Neural cell (in vitro differentiated cells): ENCODE data around the gene NUTF2. TPM values are rescaled to one million over a fixed set of nuclear protein-coding genes. Genes with fewer than 3 reads are reported as not detected.
A peak's percentile ranks its signal among the peaks of the same experiment; 100 is the strongest.

Experiments used
- H2AFZ ChIP-seq: fragments of 200-600, 300-800 bp; sonication (generic), shearing (Covaris generic); 2 replicates; pipeline ENCODE4 v1.6.0; 2014; ENCODE audit warnings: low read depth, mild to moderate bottlenecking, antibody characterized with exemption, low read length, moderate library complexity
- H3F3A ChIP-seq: fragments of 200-600 bp; shearing (Covaris generic); 2 replicates; pipeline ENCODE4 v1.6.1; 2016; ENCODE audit warnings: mild to moderate bottlenecking, moderate library complexity, mixed read lengths, antibody characterized with exemption, low read length; ENCODE audit not compliant: insufficient read depth, poor library complexity, severe bottlenecking
- H3K27ac ChIP-seq: fragments of 200-600, 300-800 bp; sonication (generic), shearing (Covaris generic); 2 replicates; pipeline ENCODE4 v1.5.1; 2014; ENCODE audit warnings: mild to moderate bottlenecking, low read length, moderate library complexity
- H3K27me3 ChIP-seq: fragments of 300-800, 200-600 bp; sonication (generic), shearing (Covaris generic); 2 replicates; pipeline ENCODE4 v1.6.0; 2014; ENCODE audit warnings: mild to moderate bottlenecking, low read depth, low read length, moderate library complexity; ENCODE audit not compliant: insufficient read depth
- H3K36me3 ChIP-seq: fragments of 300-800, 200-600 bp; sonication (generic), shearing (Covaris generic); 2 replicates; pipeline ENCODE4 v1.5.1; 2014; ENCODE audit warnings: mild to moderate bottlenecking, antibody characterized with exemption, low read length, moderate library complexity; ENCODE audit not compliant: insufficient read depth
- H3K4me2 ChIP-seq: fragments of 300-800, 200-600 bp; sonication (generic), shearing (Covaris generic); 2 replicates; pipeline ENCODE4 v1.6.0; 2014; ENCODE audit warnings: mild to moderate bottlenecking, low read length
- H3K4me3 ChIP-seq: fragments of 300-800, 200-600 bp; sonication (generic), shearing (Covaris generic); 2 replicates; pipeline ENCODE4 v1.5.1; 2014; ENCODE audit warnings: mild to moderate bottlenecking, low read length, moderate library complexity
- H3K79me2 ChIP-seq: fragments of 200-600 bp; shearing (Covaris generic); replicated peaks from 2 replicates; pipeline ENCODE4 v1.6.0; 2014; ENCODE audit warnings: mild to moderate bottlenecking, low read length, moderate library complexity; ENCODE audit not compliant: insufficient read depth
- H3K9ac ChIP-seq: fragments of 300-800, 200-600 bp; sonication (generic), shearing (Covaris generic); 2 replicates; pipeline ENCODE4 v1.6.1; 2016; ENCODE audit warnings: mild to moderate bottlenecking, low read length, mixed read lengths
- H3K9me2 ChIP-seq: fragments of 200-600 bp; shearing (Covaris generic); 2 replicates; pipeline ENCODE4 v1.6.1; 2016; ENCODE audit warnings: mild to moderate bottlenecking, low read length, mixed read lengths; ENCODE audit not compliant: insufficient read depth
- H3K9me3 ChIP-seq: fragments of 200-600, 300-800 bp; sonication (generic), shearing (Covaris generic); 2 replicates; pipeline ENCODE4 v1.6.1; 2016; ENCODE audit warnings: mild to moderate bottlenecking, mixed run types, low read length, moderate library complexity, mixed read lengths
- H4K20me1 ChIP-seq: fragments of 200-600 bp; shearing (Covaris generic); 2 replicates; pipeline ENCODE4 v1.6.1; 2016; ENCODE audit warnings: mild to moderate bottlenecking, mixed run types; ENCODE audit not compliant: insufficient read depth
- CTCF ChIP-seq: fragments of 450-650 bp; IDR thresholded peaks from 2 replicates; pipeline ENCODE4 v1.5.1; 2014; ENCODE audit warnings: antibody characterized with exemption, mild to moderate bottlenecking, moderate library complexity; ENCODE audit not compliant: poor library complexity, severe bottlenecking
- EP300 ChIP-seq: fragments of 450-650 bp; conservative IDR thresholded peaks from 2 replicates; pipeline ENCODE4 v1.6.1; 2014; ENCODE audit warnings: antibody characterized with exemption, mild to moderate bottlenecking, moderate library complexity; ENCODE audit not compliant: poor library complexity, severe bottlenecking
- EZH2 ChIP-seq: fragments of 200-600, 300-800 bp; shearing (Covaris generic), sonication (generic); IDR thresholded peaks from 2 replicates; pipeline ENCODE4 v1.6.1; 2014; ENCODE audit warnings: antibody characterized with exemption, low read length, borderline replicate concordance, mild to moderate bottlenecking; ENCODE audit not compliant: insufficient read depth, poor library complexity, severe bottlenecking
- MXI1 ChIP-seq: fragments of 450-650 bp; conservative IDR thresholded peaks from 2 replicates; pipeline ENCODE4 v1.6.1; 2014; ENCODE audit warnings: antibody characterized with exemption, mild to moderate bottlenecking; ENCODE audit not compliant: poor library complexity, severe bottlenecking
- POLR2AphosphoS5 ChIP-seq: IDR thresholded peaks from 2 replicates; pipeline ENCODE4 v1.6.1; 2012
- RAD21 ChIP-seq: fragments of 450-650 bp; conservative IDR thresholded peaks from 2 replicates; pipeline ENCODE4 v1.6.1; 2014; ENCODE audit warnings: antibody characterized with exemption, mild to moderate bottlenecking, moderate library complexity
- REST ChIP-seq: IDR thresholded peaks from 2 replicates; pipeline ENCODE4 v1.6.1; 2012; ENCODE audit warnings: borderline replicate concordance
- SMC3 ChIP-seq: fragments of 450-650 bp; conservative IDR thresholded peaks from 2 replicates; pipeline ENCODE4 v1.6.1; 2014; ENCODE audit warnings: antibody characterized with exemption, mild to moderate bottlenecking, moderate library complexity; ENCODE audit not compliant: poor library complexity
- TAF1 ChIP-seq: IDR thresholded peaks from 2 replicates; pipeline ENCODE4 v1.6.1; 2012; ENCODE audit warnings: low read depth
- polyA plus RNA-seq: library from polyadenylated mRNA; depleted of rRNA; stranded (reverse); fragments of >200 nt; gene quantifications from 2 replicates; pipeline ENCODE4 v1.2.3, GENCODE V29; 2014

NUTF2 gene
- polyA plus RNA-seq, 1 donor from 2014 or later = 98.6 TPM

GRCh38 chr16:67888331-67888730 is 41.6 kb downstream of the NUTF2 start:
- H3K9me3 ChIP-seq = no peaks in the 10 kb centered on the region
- no peaks in the 10 kb centered on the region for H3K9me2 ChIP-seq
- H4K20me1 ChIP-seq = no peaks in the 10 kb centered on the region
- H3K79me2 ChIP-seq = no peaks in the 10 kb centered on the region
- H3K4me2 ChIP-seq = no peak overlapping the region
- no peak overlapping the region for H3K27ac ChIP-seq
- H3K4me3 ChIP-seq = no peak overlapping the region
- peaks cover 8% of the 10 kb centered on the region for H3K36me3 ChIP-seq
- no peaks in the 10 kb centered on the region for H3F3A ChIP-seq
- H3K9ac ChIP-seq = no peak overlapping the region
- H2AFZ ChIP-seq = no peak overlapping the region
- TF ChIP-seq TAF1 (no peak), EZH2 (no peak), POLR2AphosphoS5 (no peak), REST (no peak), EP300 (no peak), CTCF (no peak), MXI1 (no peak), RAD21 (no peak), SMC3 (no peak)
- H3K27me3 ChIP-seq = no peaks in the 10 kb centered on the region

- peaks cover 18% of the 10 kb centered on the region for H3K79me2 ChIP-seq
- H3K27me3 ChIP-seq = no peaks in the 10 kb centered on the region
- no peaks in the 10 kb centered on the region for H4K20me1 ChIP-seq
- TF ChIP-seq EZH2 = no peak
- TF ChIP-seq SMC3 = no peak
- no peak for TF ChIP-seq MXI1
- TF ChIP-seq CTCF = no peak
- TF ChIP-seq POLR2AphosphoS5 = no peak
- H3F3A ChIP-seq = no peaks in the 10 kb centered on the region
- peak overlapping the region; percentile 29 for H3K9ac ChIP-seq
- no peaks in the 10 kb centered on the region for H3K9me2 ChIP-seq
- H3K4me2 ChIP-seq = peak overlapping the region; percentile 54
- no peaks in the 10 kb centered on the region for H3K9me3 ChIP-seq
- H3K36me3 ChIP-seq = no peaks in the 10 kb centered on the region
- H3K27ac ChIP-seq = no peak overlapping the region
- H3K4me3 ChIP-seq = peak overlapping the region; percentile 98
- H2AFZ ChIP-seq = no peak overlapping the region
Measured at GRCh38 chr16:67892375-67892774, 45.6 kb downstream of the NUTF2 start.
